GM18861 (cell line): ENCODE measurements around the gene SLC6A2.
A peak's percentile ranks its signal among the peaks of the same experiment; 100 is the strongest.
"Not testable (repeated sequence)": the region's sequence is repeated elsewhere in the genome, so short reads cannot be mapped to it uniquely, and the experiment has no call there.

Experiments used
- ATAC-seq: cut with Tn5 transposase; IDR thresholded peaks from one replicate; pipeline ENCODE4 v1.9.1; 2021; ENCODE audit not compliant: unreplicated experiment

SLC6A2 gene

DNA sequence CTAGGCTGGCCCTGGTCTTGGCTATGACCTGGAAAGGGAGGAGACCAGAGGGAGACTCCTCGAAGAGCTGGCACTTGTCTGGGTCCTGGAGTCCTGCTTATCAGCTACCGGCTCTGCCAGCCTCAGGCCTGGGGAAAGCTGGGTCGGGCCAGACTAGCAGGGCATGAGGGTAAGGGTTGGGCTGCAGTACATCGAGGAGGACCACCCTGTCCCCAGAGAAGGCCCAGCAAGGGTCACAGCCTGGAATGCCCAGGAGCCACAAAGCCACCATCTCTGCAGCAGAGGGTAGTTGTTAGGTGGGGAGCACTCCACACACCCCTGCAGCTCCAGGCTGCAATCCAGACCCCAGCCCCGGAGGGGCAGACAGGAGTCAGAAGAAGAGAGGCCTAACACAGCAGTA, 54.0 kb downstream of the SLC6A2 start:
- ATAC-seq, result no peak

- no peak for ATAC-seq
These were observed 54.7 kb downstream of the SLC6A2 start for GRCh38 chr16:55710466-55710865.

GRCh38 chr16:55711959-55712876, 56.4 kb downstream of the SLC6A2 start:
- peak; percentile 78 for ATAC-seq

- no peak for ATAC-seq
These were observed 57.3 kb downstream of the SLC6A2 start for GRCh38 chr16:55713103-55713502.

GRCh38 chr16:55717326-55717725, 61.5 kb downstream of the SLC6A2 start:
- no peak for ATAC-seq

- ATAC-seq, result no peak
These were observed 69.4 kb downstream of the SLC6A2 start for GRCh38 chr16:55725055-55725777.

DNA sequence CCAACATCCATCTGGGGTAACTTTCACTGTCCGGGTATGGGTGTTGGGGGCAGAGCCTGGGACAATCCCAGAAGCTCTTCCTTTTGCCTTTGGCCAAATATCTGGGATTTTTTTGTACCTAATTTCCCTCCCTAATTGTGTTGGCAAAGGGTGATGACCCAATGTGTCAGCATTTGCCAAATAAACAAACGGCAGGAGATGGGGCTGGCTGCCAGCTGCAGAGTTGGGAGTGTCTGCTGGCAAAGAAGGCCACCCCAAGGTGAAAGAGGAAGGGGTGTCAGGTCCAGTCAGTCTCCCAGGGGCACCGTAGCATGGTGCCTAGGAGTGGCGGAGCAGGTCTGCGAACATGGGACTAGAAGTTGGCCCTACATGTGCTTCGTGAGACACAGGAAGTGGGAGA, 73.0 kb downstream of the SLC6A2 start:
- no peak for ATAC-seq

DNA sequence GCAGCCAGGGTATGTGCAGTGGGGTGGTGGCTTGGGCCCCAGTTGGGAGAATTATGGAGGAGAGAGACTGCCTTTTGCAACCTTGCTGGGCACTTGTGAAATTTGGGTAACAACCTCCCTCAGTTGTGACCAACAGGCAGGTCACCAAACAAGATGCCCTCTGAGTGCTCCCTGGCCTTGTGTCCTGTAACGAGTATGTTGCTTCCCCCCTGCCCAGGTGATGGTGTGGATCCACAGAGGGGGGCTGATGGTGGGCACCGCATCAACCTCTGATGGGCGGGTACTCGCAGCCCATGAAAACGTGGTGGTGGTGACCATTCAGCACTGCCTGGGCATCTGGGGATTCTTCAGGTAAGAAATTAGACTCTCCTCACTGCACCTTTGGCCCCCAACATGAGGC, 74.3 kb downstream of the SLC6A2 start:
- no peak for ATAC-seq

GRCh38 chr16:55732496-55732895, 76.7 kb downstream of the SLC6A2 start:
- ATAC-seq, result no peak

GRCh38 chr16:55734665-55735064, 78.9 kb downstream of the SLC6A2 start:
- no peak for ATAC-seq

DNA sequence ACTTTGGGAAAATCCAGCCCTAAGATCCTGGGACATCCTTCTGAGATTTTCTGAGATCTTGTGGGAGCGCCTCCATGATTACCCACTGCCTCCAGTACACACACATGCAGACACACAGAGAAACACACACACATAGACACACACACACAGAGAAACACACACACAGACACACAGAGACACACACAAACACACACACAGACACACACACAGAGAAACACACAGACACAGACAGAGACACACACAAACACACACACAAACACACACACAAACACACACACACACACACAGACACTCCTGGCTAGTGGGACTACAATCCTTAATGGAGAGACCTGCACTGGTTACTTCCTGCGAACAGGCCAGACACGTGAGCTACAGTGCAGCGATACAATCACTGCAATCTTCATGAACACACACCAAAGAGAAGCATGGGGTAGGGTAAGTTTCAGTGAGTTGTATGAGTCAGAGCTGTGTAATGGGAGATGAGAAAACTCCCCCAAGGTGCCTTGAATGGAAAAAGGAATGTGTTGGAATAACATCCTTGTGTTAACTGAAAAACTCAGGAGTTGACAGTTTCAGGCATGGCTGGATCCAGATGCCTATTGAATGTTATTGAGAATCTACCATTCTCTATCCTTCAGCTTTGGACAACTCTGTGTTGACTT, 79.5 kb downstream of the SLC6A2 start:
- no peak for ATAC-seq

DNA sequence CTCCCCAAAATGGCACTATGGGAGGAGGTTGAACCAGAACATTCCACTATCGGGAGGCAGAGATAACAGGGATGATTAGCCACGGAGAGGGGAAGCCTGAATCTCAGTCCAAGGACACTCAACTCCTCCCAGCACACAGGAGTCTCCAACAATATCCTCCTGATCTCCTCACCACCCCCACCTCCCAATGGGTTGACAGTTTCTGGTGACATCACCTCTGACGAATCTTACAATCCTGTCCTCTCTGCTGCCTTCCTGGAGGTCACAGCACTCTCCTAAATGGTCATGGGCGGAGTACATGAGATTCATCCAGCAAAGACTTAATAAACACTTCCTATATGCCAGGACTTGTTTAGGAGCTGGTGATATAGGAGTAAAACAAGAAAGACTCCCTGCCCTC, 80.9 kb downstream of the SLC6A2 start:
- ATAC-seq, result no peak

- ATAC-seq, result no peak
These were observed 81.5 kb downstream of the SLC6A2 start for GRCh38 chr16:55737318-55737717.

DNA sequence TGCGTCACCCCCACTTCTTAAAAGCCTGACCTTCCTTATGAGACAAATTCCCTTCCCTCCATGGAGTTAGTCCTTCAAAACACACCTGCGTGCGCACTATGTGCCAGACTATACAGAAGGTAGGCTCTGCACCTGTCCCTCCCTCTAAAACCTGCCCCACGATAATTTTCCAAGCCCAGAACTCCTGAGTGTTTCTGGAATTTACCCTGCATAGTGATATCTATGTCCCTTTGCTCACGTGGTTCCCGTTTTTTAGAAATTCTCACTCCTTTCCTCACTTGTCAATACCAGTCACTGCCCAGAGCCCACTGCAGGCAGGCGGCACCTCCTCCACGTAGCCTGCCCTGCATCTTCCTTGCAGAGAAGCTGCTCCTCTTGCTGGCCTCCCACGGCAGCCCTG, 82.2 kb downstream of the SLC6A2 start:
- ATAC-seq, result no peak

DNA sequence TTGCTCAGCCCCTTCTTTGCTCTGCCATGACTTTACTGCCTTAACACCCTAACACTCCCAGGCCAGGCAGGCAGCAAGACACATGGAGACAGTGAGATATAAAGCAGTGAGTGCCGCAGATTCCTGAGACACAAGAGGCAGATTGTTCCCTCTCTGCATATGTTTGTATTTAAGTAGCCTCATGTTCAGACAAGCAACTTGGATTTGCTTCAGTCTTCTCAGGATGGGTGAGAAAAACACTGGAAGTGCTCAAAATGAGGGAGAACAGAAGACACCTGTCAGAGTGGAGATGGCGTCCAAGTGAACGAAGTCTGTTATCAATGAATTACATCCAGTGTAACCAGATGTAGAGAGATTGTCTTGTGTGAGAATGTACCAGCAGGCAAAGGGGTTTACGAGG, 90.3 kb downstream of the SLC6A2 start:
- ATAC-seq, result no peak

DNA sequence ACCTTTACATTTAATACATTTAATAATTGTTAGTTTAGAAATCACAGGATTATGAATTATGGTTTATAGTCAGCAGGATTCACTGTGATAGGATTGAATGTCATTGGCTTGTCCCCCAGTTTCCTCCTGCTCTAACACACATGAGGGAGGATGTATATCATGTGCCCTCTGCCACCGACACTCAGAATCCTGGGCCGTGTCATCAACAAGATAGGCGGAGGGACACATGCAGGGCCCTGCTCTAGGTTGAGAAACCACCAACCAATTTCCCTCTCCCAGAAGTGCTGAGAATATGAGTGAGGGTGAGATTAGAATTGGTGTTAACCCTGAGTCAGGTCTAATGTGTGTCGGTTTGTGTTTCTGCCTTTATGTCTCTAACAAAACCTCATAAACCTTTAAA, 92.0 kb downstream of the SLC6A2 start:
- ATAC-seq, result no peak

DNA sequence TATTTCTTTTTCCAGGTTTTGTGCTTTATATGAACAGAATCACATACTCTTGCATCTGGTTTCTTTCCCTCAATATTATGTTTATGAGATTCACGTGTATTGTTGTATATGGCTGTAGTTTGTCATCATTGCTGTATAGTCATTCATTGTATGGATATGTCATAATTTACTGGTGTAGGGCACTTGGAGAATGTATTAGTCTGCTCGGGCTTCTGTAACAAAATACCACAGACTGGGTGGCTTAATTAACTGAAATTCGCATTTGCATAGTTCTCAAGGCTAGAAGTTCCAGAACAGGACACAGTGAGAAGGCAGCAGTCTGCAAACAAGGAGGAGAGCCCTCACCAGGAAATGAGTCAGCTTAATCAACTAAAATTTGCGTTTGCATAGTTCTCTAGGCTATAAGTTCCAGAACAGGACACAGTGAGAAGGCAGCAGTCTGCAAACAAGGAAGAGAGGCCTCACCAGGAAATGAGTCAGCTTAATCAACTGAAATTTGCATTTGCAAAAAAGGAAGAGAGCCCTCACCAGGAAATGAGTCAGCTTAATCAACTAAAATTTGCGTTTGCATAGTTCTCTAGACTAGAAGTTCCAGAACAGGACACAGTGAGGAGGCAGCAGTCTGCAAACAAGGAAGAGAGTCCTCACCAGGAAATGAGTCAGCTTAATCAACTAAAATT, 96.8 kb downstream of the SLC6A2 start:
- ATAC-seq, result not testable (repeated sequence)

- not testable (repeated sequence) for ATAC-seq
These were observed 97.4 kb downstream of the SLC6A2 start for GRCh38 chr16:55753145-55753631.
